Ascending aorta (tissue), 2 donors: ENCODE data around the gene ZNF83. TPM values are rescaled to one million over a fixed set of nuclear protein-coding genes. Genes with fewer than 3 reads are reported as not detected.

Experiments used
- DNase-seq, 2 donors: peaks; one replicate each; pipeline ENCODE4 v3.0.0-alpha.2; 2019; ENCODE audit warnings: low spot score in 2 of 2
- H3K27ac ChIP-seq, 2 donors: fragments of 200-600 bp; sonication (generic); one replicate each; pipeline ENCODE4 v1.5.1; 2016 to 2017; ENCODE audit warnings: mild to moderate bottlenecking in 1 of 2
- H3K27me3 ChIP-seq: fragments of 200-600 bp; sonication (generic); one replicate; pipeline ENCODE4 v1.5.1; 2017
- H3K36me3 ChIP-seq, 2 donors: fragments of 200-600 bp; sonication (generic); one replicate each; pipeline ENCODE4 v1.5.1; 2016
- H3K4me1 ChIP-seq, 2 donors: fragments of 200-600 bp; sonication (generic); one replicate each; pipeline ENCODE4 v1.5.1; 2016 to 2017; ENCODE audit warnings: mild to moderate bottlenecking in 1 of 2
- H3K4me3 ChIP-seq, 2 donors: fragments of 200-600 bp; sonication (generic); one replicate each; pipeline ENCODE4 v1.5.1; 2016 to 2017; ENCODE audit warnings: mild to moderate bottlenecking in 1 of 2
- H3K9me3 ChIP-seq, 2 donors: fragments of 200-600 bp; sonication (generic); one replicate each; pipeline ENCODE4 v1.5.1; 2016
- intact Hi-C: fragments of 100-400 bp; cut with DNase I; formaldehyde crosslinking; loops from one replicate; pipeline ENCODE4 v1.15.1; 2023
- total RNA-seq: library from RNA; depleted of rRNA; stranded (reverse); fragments of >200 nt; gene quantifications from one replicate; pipeline ENCODE4 v1.1.0, GENCODE V29; 2016
- TF ChIP-seq, protein P1 (sequence below), 3 experiments: fragments of 200-600 bp in 2 of 3; fragments of 450-650 bp in 1 of 3; sonication (generic) in 2 of 3; IDR thresholded peaks; one replicate each; pipeline ENCODE4 v1.5.1; 2016 to 2019; ENCODE audit warnings: antibody characterized with exemption in 3 of 3, mild to moderate bottlenecking in 1 of 3, moderate library complexity in 1 of 3

Gene ZNF83
- total RNA-seq, 1 donor from 2014 or later = 29.1 TPM

DNA sequence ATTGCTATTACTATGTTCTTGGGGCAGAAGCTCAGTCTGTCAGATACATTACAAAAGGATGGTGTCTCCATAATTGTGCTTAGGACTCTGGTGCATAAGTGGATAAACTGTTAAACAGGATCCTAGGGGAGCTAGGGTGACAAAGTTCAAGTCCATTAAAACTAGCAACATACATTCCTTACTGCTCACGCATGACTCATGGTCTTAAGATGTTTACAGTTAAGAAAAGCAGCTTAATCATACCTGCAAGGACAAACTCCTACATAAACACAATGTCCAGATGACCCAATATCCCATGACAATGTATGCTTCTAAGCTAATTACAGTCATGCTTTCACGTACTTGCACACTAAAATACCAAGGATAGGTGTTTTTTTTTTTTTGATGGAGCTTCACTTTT is 71.6 kb downstream of the ZNF83 start:
- H3K27me3 ChIP-seq = no peaks in the 10 kb centered on the region
- no peak overlapping the region for H3K4me3 ChIP-seq
- H3K36me3 ChIP-seq = peaks cover 4 to 33% of the 10 kb centered on the region in 2 donors
- peaks cover 0 to 5% of the 10 kb centered on the region in 2 donors for H3K4me1 ChIP-seq
- no peak for DNase-seq
- intact Hi-C loops = no loop called here
- peaks cover 15 to 46% of the 10 kb centered on the region in 2 donors for H3K9me3 ChIP-seq
- TF ChIP-seq, protein P1, sequence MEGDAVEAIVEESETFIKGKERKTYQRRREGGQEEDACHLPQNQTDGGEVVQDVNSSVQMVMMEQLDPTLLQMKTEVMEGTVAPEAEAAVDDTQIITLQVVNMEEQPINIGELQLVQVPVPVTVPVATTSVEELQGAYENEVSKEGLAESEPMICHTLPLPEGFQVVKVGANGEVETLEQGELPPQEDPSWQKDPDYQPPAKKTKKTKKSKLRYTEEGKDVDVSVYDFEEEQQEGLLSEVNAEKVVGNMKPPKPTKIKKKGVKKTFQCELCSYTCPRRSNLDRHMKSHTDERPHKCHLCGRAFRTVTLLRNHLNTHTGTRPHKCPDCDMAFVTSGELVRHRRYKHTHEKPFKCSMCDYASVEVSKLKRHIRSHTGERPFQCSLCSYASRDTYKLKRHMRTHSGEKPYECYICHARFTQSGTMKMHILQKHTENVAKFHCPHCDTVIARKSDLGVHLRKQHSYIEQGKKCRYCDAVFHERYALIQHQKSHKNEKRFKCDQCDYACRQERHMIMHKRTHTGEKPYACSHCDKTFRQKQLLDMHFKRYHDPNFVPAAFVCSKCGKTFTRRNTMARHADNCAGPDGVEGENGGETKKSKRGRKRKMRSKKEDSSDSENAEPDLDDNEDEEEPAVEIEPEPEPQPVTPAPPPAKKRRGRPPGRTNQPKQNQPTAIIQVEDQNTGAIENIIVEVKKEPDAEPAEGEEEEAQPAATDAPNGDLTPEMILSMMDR (IDR thresholded peaks at IDR 0.05) = no peak
- H3K27ac ChIP-seq = no peak overlapping the region

DNA sequence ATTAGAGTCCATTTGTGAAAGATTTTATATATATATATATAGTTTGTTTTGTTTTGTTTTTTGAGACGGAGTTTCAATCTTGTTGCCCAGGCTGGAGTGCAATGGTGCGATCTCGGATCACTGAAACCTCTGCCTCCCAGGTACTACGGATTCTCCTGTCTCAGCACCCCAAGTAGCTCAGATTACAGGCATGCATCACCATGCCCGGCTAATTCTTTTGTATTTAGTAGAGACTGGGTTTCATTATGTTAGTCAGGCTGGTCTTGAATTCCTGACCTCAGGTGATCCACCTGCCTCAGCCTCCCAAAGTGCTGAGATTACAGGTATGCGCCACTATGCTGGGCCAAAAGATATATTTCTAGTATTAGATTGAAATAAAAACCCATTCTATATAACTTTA is 72.0 kb downstream of the ZNF83 start:
- no peak for DNase-seq
- TF ChIP-seq, protein P1 (IDR thresholded peaks at IDR 0.05) = no peak
- Histone ChIP-seq H3K27ac (no peak overlapping the region), H3K36me3 (peaks cover 8 to 38% of the 10 kb centered on the region in 2 donors), H3K4me3 (no peak overlapping the region), H3K9me3 (peaks cover 19 to 50% of the 10 kb centered on the region in 2 donors), H3K27me3 (no peaks in the 10 kb centered on the region), H3K4me1 (peaks cover 0 to 5% of the 10 kb centered on the region in 2 donors)
- intact Hi-C loops = no loop called here

Other genes with a start within 250 kb of the ZNF83 start
- 4.0 TPM for gene ZNF528, start 240.5 kb downstream of the ZNF83 start, total RNA-seq
- not detected for gene ZNF534, start 209.2 kb downstream of the ZNF83 start, total RNA-seq
- gene ZNF578, start 184.8 kb downstream of the ZNF83 start, total RNA-seq = not detected
- 9.0 TPM for gene ZNF808, start 110.7 kb downstream of the ZNF83 start, total RNA-seq
- gene ZNF701, start 68.1 kb downstream of the ZNF83 start, total RNA-seq = 13.2 TPM
- 13.1 TPM for gene ZNF611, start 96.7 kb upstream of the ZNF83 start, total RNA-seq
- 4.8 TPM for gene ZNF600, start 148.4 kb upstream of the ZNF83 start, total RNA-seq
- 78.0 TPM for gene ZNF28, start 183.3 kb upstream of the ZNF83 start, total RNA-seq
- gene ZNF468, start 219.3 kb upstream of the ZNF83 start, total RNA-seq = 5.2 TPM